GM23338 (cell line): ENCODE results near the gene ECSCR.

Experiments
- CTCF ChIP-seq, 2 experiments: fragments of 200-600 bp in 1 of 2; sonication (generic) in 1 of 2; conservative IDR thresholded peaks; 2 replicates each; pipeline versions ENCODE4 v1.5.1 to v1.6.1; 2016 to 2017; ENCODE audit warnings: antibody characterized with exemption in 2 of 2, low read depth in 2 of 2, mild to moderate bottlenecking in 2 of 2, moderate library complexity in 1 of 2
- EZH2 ChIP-seq: fragments of 200-600 bp; sonication (generic); IDR thresholded peaks from one replicate; pipeline ENCODE4 v1.8.0; 2017; ENCODE audit warnings: antibody characterized with exemption, mild to moderate bottlenecking, low read depth; ENCODE audit not compliant: unreplicated experiment
- EZH2phosphoT487 ChIP-seq: fragments of 200-600 bp; sonication (generic); IDR thresholded peaks from one replicate; pipeline ENCODE4 v1.8.1; 2018; ENCODE audit warnings: antibody characterized with exemption; ENCODE audit not compliant: unreplicated experiment
- JUNB ChIP-seq: IDR thresholded peaks from one replicate; pipeline ENCODE4 v1.6.1; 2016; ENCODE audit warnings: antibody characterized with exemption; ENCODE audit not compliant: unreplicated experiment
- NANOG ChIP-seq: IDR thresholded peaks from 2 replicates; pipeline ENCODE4 v1.6.1; 2016; ENCODE audit warnings: antibody characterized with exemption, borderline replicate concordance
- POLR2AphosphoS5 ChIP-seq: IDR thresholded peaks from 2 replicates; pipeline ENCODE4 v1.6.1; 2016; ENCODE audit warnings: antibody characterized with exemption, low read depth
- REST ChIP-seq: IDR thresholded peaks from one replicate; pipeline ENCODE4 v1.6.1; 2018; ENCODE audit warnings: antibody characterized with exemption; ENCODE audit not compliant: unreplicated experiment
- ZNF462 ChIP-seq: fragments of 250-450 bp; sonication (Bioruptor Pico); IDR thresholded peaks from 2 replicates; pipeline ENCODE4 v1.5.0; 2020; ENCODE audit warnings: mild to moderate bottlenecking, moderate library complexity

GRCh38 chr5:139399501-139400121 lies 62.9 kb downstream of the ECSCR start:
- TF ChIP-seq CTCF (conservative IDR thresholded peaks at IDR 0.05; ENCODE audit: low read depth in 2 of 2) (no peak), EZH2phosphoT487 (no peak), EZH2 (no peak), REST (no peak), JUNB (no peak), POLR2AphosphoS5 (no peak), NANOG (no peak), ZNF462 (CRISPR knock-in tag) (no peak)
